Natural killer cell treated with Interleukin-12 subunit alpha and Interleukin-12 subunit beta and Interleukin-15 and Interleukin-18, amount 100 ng/mL, for 72 hours (primary cell): Measurements from ENCODE around the gene ZDHHC3. TPM values are rescaled to one million over a fixed set of nuclear protein-coding genes. Genes with fewer than 3 reads are reported as not detected.
"Not testable (repeated sequence)": the region's sequence is repeated elsewhere in the genome, so short reads cannot be mapped to it uniquely, and the experiment has no call there.

Source experiments
- ATAC-seq, 2 donors: fragments of 150-1000 bp; cut with Tn5 transposase in 1 of 2; sonication (Bioruptor Pico), chemical (Tn5 transposase) in 1 of 2; 2 replicates each; pipeline ENCODE4 v1.10.0; 2021
- DNase-seq: peaks from one replicate; pipeline ENCODE4 v3.0.0; 2022; ENCODE audit warnings: low spot score
- H3K27ac Mint-ChIP-seq, 2 donors: 1 replicate in 1 of 2; 2 replicates in 1 of 2; pipeline ENCODE4 v1.8.0; 2022; ENCODE audit warnings: mixed read lengths in 2 of 2, mild to moderate bottlenecking in 1 of 2, moderate library complexity in 1 of 2
- H3K27me3 Mint-ChIP-seq, 2 donors: 1 replicate in 1 of 2; 2 replicates in 1 of 2; pipeline ENCODE4 v1.8.0; 2022; ENCODE audit warnings: mixed read lengths in 2 of 2
- H3K36me3 Mint-ChIP-seq: one replicate; pipeline ENCODE4 v1.8.0; 2022; ENCODE audit warnings: mixed read lengths
- H3K4me1 Mint-ChIP-seq, 2 donors: 1 replicate in 1 of 2; 2 replicates in 1 of 2; pipeline ENCODE4 v1.8.0; 2022; ENCODE audit warnings: low read depth in 2 of 2, mixed read lengths in 2 of 2, mild to moderate bottlenecking in 1 of 2
- H3K4me3 Mint-ChIP-seq: one replicate; pipeline ENCODE4 v1.8.0; 2022; ENCODE audit warnings: mixed read lengths
- H3K9me3 Mint-ChIP-seq: 2 replicates; pipeline ENCODE4 v1.8.0; 2022; ENCODE audit warnings: mixed read lengths
- total RNA-seq, 2 donors: library from RNA; stranded (reverse); gene quantifications; one replicate each; pipeline ENCODE4 v1.2.3, GENCODE V29; 2022

The ZDHHC3 gene
- total RNA-seq, 2 donors from 2014 or later, result 63.8 to 122 TPM

DNA sequence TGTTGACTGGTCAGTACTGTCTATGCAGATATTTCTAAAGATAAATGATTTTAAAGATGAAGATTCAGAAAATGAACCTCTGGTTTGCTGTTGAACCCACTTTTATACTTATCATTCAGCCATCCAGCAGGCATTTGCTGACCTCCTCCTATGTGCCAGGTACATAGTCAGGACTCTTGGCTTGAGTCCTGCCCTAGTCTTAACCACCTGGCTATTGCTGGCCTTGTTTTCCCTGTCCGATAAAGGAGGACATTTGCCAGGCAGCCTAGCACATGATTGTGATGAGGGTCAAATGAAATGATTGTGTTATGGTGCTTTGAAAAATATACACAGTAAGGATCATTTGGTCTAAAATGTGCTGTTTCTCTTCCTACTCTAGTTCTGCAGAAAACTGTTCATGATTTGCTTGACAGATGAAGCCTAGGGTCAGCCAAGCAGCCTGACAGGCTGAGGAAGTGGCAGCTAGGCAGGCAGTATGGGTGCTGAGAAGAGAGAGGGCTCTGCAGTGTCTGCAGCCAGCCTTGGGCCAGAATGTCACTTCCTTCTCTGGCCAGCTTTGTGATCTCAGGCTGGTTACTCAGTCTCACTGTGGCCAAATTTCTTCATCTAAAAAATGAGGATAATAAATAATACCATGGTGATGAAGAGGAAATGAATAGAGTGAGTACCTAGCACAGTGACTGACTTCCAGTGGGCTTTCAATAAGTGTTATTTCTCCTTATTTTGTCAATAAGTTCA, 13.8 kb upstream of the ZDHHC3 start:
- no peak overlapping the region for H3K27ac Mint-ChIP-seq
- H3K9me3 Mint-ChIP-seq, result no peaks in the 10 kb centered on the region
- H3K4me1 Mint-ChIP-seq, result peaks cover 27 to 47% of the 10 kb centered on the region in 2 donors
- DNase-seq (no peak), ATAC-seq (no peak)
- peaks cover 16% of the 10 kb centered on the region for H3K36me3 Mint-ChIP-seq
- no peak overlapping the region for H3K4me3 Mint-ChIP-seq
- H3K27me3 Mint-ChIP-seq, result no peaks in the 10 kb centered on the region

DNA sequence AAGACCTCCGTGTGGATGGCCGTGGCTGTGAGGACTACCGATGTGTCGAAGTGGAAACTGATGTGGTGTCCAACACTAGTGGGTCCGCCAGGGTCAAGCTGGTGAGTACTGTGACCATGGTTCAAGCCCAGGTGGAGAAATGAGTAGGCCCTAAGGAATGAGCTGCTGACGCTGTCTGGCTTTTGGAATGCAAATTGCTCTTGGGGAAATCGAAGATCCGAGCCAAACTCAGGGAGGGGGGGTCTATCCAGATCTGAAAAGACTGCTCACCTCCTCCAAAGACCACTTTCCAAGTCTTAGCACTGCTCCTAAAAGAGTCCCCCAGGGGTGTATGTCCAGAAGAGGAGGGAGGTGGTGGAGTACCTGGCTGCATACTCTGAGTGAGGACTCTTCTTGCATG, 13.2 kb upstream of the ZDHHC3 start:
- peaks cover 11% of the 10 kb centered on the region for H3K36me3 Mint-ChIP-seq
- H3K4me3 Mint-ChIP-seq, result no peak overlapping the region
- no peak for ATAC-seq
- H3K27me3 Mint-ChIP-seq, result no peaks in the 10 kb centered on the region
- DNase-seq, result no peak
- H3K9me3 Mint-ChIP-seq, result no peaks in the 10 kb centered on the region
- no peak overlapping the region for H3K27ac Mint-ChIP-seq
- H3K4me1 Mint-ChIP-seq, result peaks cover 32 to 45% of the 10 kb centered on the region in 2 donors

DNA sequence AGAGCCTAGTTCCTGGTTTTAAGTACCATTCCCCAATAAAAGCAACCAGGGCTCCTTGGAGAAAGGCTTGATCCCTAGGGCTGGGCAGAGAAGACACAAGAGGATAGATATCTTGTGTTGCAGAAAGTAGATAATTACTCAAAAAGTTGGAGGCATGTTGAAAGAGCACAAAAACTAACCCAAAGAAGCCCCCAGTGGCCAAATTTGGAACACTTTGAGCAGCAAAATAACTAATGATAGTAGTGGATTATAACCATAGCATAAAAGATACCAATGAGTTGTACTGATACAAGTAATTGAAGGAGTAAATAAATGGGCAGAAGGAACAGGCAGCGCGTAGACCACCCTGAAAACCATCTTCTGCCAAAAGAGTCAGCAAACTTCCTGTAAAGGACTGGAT, 12.1 kb upstream of the ZDHHC3 start:
- Mint-ChIP-seq H3K27ac (peak overlapping the region in 1 of 2 donors; percentile 34), H3K9me3 (no peaks in the 10 kb centered on the region), H3K4me3 (no peak overlapping the region), H3K36me3 (peaks cover 11% of the 10 kb centered on the region), H3K27me3 (no peaks in the 10 kb centered on the region), H3K4me1 (peaks cover 43 to 50% of the 10 kb centered on the region in 2 donors)
- no peak for DNase-seq
- ATAC-seq, result no peak

DNA sequence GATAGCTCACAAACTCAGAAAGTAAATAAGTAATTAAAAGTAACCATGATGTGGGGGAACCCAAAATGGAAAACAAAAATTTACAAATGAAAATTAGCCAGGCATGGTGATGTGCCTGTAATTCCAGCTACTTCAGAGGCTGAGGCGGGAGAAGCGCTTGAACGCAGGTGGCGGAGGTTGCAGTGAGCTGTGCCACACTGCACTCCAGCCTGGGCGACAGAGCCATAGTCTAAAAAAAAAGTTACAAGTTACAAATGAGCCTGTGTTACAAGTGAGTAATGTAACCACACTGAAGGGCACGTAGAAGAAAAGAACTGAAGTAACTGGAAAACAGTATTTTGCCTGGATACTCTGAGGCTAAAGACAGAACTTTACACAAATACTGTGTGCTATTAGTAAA, 11.4 kb upstream of the ZDHHC3 start:
- peaks cover 43 to 51% of the 10 kb centered on the region in 2 donors for H3K4me1 Mint-ChIP-seq
- ATAC-seq (no peak), DNase-seq (no peak)
- H3K27me3 Mint-ChIP-seq, result no peaks in the 10 kb centered on the region
- peak overlapping the region in 1 of 2 donors; percentile 34 for H3K27ac Mint-ChIP-seq
- H3K36me3 Mint-ChIP-seq, result peaks cover 6% of the 10 kb centered on the region
- H3K9me3 Mint-ChIP-seq, result no peaks in the 10 kb centered on the region
- H3K4me3 Mint-ChIP-seq, result no peak overlapping the region

DNA sequence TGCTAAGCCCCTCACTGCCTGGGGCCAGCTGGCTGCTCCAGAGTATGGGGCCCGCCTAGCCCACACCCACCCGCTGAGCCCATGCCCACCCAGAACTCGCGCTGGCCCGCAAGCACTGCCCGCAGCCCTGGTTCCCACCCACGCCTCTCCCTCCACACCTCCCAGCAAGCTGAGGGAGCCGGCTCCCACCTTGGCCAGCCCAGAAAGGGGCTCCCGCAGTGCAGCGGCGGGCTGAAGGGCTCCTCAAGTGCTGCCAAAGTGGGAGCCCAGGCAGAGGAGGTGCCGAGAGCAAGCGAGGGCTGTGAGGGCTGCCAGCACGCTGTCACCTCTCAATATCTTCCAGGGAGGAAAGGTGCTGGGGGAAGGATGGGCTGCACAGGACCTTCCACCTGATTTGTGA, 10.4 kb upstream of the ZDHHC3 start:
- not testable (repeated sequence) for H3K27me3 Mint-ChIP-seq, H3K9me3 Mint-ChIP-seq, H3K4me3 Mint-ChIP-seq, H3K27ac Mint-ChIP-seq, H3K36me3 Mint-ChIP-seq, ATAC-seq, DNase-seq
- H3K4me1 Mint-ChIP-seq, result peaks cover 51 to 56% of the 10 kb centered on the region in 2 donors

DNA sequence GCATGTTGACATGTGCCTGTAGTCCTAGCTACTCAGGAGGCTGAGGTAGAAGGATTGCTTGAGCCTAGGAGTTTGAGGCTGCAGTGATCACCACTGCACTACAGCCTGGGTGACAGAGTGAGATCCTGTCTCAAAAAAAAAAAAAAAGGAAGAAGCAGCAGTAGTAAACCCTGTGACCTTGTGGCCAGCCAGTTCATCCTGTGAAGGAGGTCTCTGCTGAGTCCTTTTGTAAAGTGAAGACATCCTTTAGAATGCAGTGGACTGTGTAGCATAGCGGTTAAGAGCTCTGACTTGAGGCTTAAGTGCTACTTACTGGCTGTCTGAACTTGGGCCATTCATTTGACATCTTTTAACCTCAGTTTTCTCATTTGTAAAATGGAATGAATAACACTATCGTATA, 8.4 kb upstream of the ZDHHC3 start:
- peak; percentile 73 for DNase-seq
- H3K9me3 Mint-ChIP-seq, result no peaks in the 10 kb centered on the region
- peak overlapping the region; percentile 69 to 90 for H3K27ac Mint-ChIP-seq
- no peaks in the 10 kb centered on the region for H3K27me3 Mint-ChIP-seq
- H3K4me3 Mint-ChIP-seq, result peak overlapping the region; percentile 44
- ATAC-seq, result peak; percentile 94
- peaks cover 68 to 70% of the 10 kb centered on the region in 2 donors for H3K4me1 Mint-ChIP-seq
- H3K36me3 Mint-ChIP-seq, result no peaks in the 10 kb centered on the region

DNA sequence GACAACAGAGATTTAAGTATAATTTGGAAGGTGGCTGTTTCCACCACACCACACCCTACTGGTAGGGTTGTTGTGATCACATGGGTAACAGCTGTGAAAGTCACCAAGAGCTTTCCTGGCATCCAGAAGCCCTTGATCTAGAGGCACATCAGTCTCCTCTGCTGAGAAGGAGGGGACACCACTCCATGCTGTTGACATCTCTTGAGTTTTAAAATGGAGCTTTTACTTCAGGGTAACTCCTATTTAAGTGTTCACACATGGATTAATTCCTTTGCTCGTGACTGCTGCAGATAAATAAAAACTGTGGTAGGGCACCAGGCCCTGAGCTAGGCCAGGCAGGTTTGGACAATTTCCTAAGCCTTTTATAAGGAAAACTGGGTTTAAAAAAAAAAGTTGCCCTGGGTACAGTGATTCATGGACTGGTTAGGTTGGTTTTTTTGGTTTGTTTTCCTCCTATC, 7.5 kb upstream of the ZDHHC3 start:
- H3K36me3 Mint-ChIP-seq, result no peaks in the 10 kb centered on the region
- H3K27me3 Mint-ChIP-seq, result no peaks in the 10 kb centered on the region
- H3K27ac Mint-ChIP-seq, result peak overlapping the region; percentile 69 to 90
- H3K9me3 Mint-ChIP-seq, result no peaks in the 10 kb centered on the region
- ATAC-seq (no peak), DNase-seq (no peak)
- H3K4me1 Mint-ChIP-seq, result peaks cover 74 to 77% of the 10 kb centered on the region in 2 donors
- H3K4me3 Mint-ChIP-seq, result peak overlapping the region; percentile 44

DNA sequence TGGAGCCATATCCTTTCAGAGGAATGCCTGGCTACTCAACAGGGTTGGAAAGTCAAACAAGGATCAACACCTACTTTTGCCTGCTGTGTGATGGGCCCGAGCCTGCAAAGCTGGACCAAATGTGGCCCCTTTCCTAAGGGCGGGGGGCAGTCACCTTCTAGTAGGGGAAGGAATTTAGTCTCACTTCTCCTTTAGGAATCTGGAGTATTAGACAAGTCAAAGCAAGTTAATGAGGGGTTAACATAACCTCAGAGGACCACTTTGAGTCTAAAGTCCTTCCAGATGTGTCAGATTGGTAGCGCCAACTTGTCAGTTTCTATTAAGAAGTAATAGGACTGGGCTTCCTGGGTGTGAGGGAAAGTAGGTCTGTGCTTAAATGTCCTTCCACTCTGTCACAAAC, 6.8 kb upstream of the ZDHHC3 start:
- DNase-seq (no peak), ATAC-seq (no peak)
- no peaks in the 10 kb centered on the region for H3K27me3 Mint-ChIP-seq
- no peaks in the 10 kb centered on the region for H3K9me3 Mint-ChIP-seq
- H3K4me3 Mint-ChIP-seq, result peak overlapping the region; percentile 20
- H3K36me3 Mint-ChIP-seq, result no peaks in the 10 kb centered on the region
- peaks cover 70 to 76% of the 10 kb centered on the region in 2 donors for H3K4me1 Mint-ChIP-seq
- peak overlapping the region; percentile 69 to 90 for H3K27ac Mint-ChIP-seq

DNA sequence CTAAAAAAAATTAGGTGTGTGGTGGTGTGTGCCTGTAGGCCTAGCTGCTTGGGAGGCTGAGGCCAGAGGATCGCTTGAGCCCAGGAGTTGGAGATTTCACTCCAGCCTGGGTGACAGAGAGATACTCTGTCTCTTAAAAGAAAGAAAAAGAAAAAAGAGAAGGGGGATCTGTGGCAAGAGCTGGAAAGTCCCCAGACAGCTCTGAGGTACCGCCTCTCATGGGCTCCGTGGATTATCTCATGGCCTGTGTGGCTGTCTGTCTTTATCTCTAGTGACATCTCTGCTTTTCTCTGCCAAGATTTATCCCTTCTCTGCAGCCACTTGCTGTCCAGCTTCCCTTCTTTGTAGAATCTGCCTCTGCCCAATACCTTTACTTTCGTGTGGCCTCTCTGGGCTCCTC, 5.8 kb upstream of the ZDHHC3 start:
- peak; percentile 10 to 63 for ATAC-seq
- peaks cover 67 to 76% of the 10 kb centered on the region in 2 donors for H3K4me1 Mint-ChIP-seq
- H3K4me3 Mint-ChIP-seq, result peak overlapping the region; percentile 26
- H3K27ac Mint-ChIP-seq, result peak overlapping the region; percentile 55 to 67
- no peaks in the 10 kb centered on the region for H3K9me3 Mint-ChIP-seq
- no peaks in the 10 kb centered on the region for H3K36me3 Mint-ChIP-seq
- DNase-seq, result no peak
- H3K27me3 Mint-ChIP-seq, result no peaks in the 10 kb centered on the region

DNA sequence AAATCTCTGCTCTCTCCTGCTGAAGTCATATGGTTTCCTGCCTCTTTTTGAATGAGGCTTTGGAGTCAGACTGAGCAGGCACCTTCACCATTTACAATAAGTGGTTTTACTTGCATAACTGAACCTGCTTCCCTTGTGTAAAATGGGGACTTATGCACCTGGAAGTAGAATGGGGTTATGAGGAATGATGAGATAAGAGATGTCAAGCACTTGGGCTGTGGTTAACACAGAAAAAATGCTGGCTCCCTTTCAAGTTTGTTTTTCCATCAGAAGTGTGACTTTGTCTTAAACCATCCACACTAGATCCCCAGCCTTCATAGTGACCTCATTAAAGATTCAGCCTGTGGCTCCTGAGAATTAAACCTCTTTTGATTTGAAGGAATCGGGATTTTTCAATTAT, 5.2 kb upstream of the ZDHHC3 start:
- Mint-ChIP-seq H3K4me3 (peak overlapping the region; percentile 26), H3K36me3 (no peaks in the 10 kb centered on the region), H3K27ac (peak overlapping the region; percentile 55 to 67), H3K4me1 (peaks cover 70 to 82% of the 10 kb centered on the region in 2 donors), H3K27me3 (no peaks in the 10 kb centered on the region), H3K9me3 (no peaks in the 10 kb centered on the region)
- ATAC-seq (peak; percentile 10 to 45), DNase-seq (no peak)

DNA sequence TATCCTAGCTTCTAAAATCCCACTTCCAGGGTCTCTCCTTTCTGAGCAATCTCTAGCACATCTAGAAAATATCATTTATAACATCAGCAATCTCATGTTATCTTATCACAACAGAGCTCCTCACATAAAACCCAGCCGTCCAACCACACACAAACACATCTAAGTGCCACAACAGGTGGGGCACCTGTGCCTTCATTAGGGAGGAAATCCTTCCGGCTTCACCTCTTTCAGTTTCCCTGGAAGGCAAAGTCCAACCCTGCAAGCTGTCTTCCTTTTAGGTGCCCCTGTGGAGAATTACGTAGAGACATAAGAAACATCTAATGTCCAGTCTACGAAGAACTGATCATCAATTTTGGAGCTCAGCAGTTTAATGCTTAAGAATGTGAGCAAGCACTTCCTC, 1.6 kb downstream of the ZDHHC3 start:
- no peaks in the 10 kb centered on the region for H3K36me3 Mint-ChIP-seq
- DNase-seq (no peak), ATAC-seq (no peak)
- no peaks in the 10 kb centered on the region for H3K9me3 Mint-ChIP-seq
- peaks cover 58 to 69% of the 10 kb centered on the region in 2 donors for H3K4me1 Mint-ChIP-seq
- peak overlapping the region; percentile 98 for H3K4me3 Mint-ChIP-seq
- peak overlapping the region; percentile 95 to 97 for H3K27ac Mint-ChIP-seq
- no peaks in the 10 kb centered on the region for H3K27me3 Mint-ChIP-seq

DNA sequence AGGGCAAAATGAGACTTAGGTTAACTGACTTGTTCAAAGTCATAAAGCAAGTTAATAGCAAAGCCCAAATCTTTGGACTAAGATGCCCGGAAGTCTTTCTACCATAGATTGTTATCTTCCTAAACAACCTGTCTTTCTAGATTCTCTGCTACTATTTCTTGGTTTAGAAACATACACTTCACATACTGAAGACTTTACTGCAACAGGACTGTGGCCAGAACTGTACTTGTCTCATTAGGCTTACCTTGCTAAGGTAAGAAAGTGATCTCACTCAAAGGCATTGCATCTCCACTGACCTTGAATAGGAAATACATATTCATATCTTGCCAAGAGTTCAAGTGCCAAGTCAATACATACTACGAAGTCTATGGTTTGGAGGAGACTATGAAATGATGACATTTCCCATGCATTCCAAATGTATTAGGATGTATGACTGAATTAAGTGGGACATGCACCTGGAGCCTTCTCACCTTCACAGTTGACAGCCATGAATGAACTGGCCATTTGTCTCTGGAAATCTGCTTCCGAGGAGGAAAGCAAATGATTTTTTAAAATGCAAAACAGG, 5.0 kb downstream of the ZDHHC3 start:
- H3K4me1 Mint-ChIP-seq, result peaks cover 69 to 77% of the 10 kb centered on the region in 2 donors
- DNase-seq (no peak), ATAC-seq (no peak)
- H3K27me3 Mint-ChIP-seq, result no peaks in the 10 kb centered on the region
- H3K4me3 Mint-ChIP-seq, result no peak overlapping the region
- H3K9me3 Mint-ChIP-seq, result no peaks in the 10 kb centered on the region
- no peaks in the 10 kb centered on the region for H3K36me3 Mint-ChIP-seq
- peak overlapping the region; percentile 66 to 80 for H3K27ac Mint-ChIP-seq

DNA sequence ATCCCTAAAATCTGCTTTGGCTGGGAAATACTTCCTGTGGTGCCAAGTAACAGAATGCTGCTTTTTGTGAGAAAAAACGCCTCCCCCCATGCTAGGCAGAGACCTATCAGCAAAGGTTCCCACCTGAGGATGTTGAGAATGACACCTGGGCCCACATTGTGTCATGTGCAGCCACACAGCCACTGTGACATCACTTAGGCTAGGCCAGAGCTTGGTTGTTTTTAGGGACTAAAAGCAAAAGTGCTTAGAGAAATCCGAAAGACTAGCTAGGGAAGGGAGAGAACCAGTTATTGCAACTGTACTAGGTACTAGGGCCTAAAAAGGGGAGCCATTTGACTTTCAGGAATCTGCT, 6.2 kb downstream of the ZDHHC3 start:
- Mint-ChIP-seq H3K4me1 (peaks cover 74 to 83% of the 10 kb centered on the region in 2 donors), H3K27ac (peak overlapping the region; percentile 66 to 80), H3K27me3 (no peaks in the 10 kb centered on the region), H3K36me3 (no peaks in the 10 kb centered on the region), H3K9me3 (no peaks in the 10 kb centered on the region), H3K4me3 (peak overlapping the region; percentile 62)
- DNase-seq, result no peak
- ATAC-seq, result peak in 1 of 2 donors; percentile 31

DNA sequence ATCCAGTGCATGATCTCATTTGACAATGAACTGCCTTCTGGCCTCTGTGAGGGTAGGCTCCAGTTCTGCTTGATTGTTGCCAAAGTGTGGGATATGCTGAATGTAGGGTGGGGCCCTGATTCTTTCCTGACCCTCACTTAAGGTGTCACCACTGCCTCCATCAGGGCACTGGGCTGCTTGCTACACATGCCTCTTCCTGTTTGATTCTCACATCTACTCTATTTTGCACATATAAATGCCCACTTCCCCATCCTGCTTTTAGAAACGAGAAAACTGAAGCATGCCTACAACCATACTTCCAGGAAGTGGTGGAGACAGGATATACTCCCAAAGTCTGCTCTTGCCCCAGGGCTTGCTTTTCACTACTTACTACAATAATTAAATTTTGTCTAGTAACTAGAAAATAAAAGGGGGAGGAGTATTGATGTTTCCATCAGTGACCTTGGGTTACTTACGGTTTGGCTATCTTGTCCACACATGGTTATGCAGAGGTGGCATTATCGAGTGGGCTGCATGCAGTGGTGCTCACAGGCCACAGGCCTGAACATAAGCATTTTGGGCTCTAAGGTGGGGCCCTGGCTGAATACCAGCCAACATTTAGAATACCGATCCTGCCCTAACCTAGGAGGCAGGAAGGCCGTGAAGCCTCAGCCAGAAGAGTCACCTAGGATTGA, 6.7 kb downstream of the ZDHHC3 start:
- Mint-ChIP-seq H3K27ac (peak overlapping the region; percentile 66 to 80), H3K4me3 (peak overlapping the region; percentile 62), H3K9me3 (no peaks in the 10 kb centered on the region), H3K36me3 (no peaks in the 10 kb centered on the region), H3K27me3 (no peaks in the 10 kb centered on the region), H3K4me1 (peaks cover 74 to 83% of the 10 kb centered on the region in 2 donors)
- ATAC-seq (peak; percentile 55 to 63), DNase-seq (no peak)
